ENCODE results near the gene PLPP3. TPM values are rescaled to one million over a fixed set of nuclear protein-coding genes. Genes with fewer than 3 reads are reported as not detected.

PLPP3 gene
- total RNA-seq, 1 experiment from 2014 or later, result 3.4 TPM

GRCh38 chr1:56510642-56511021 is 68.7 kb downstream of the PLPP3 start:
- BruUV-seq (replicated peaks), result no TSS peak
- no peak overlapping the region for H3K4me2 ChIP-seq (ENCODE audit: low read length)
- no peaks in the 10 kb centered on the region for H3K9me3 ChIP-seq (ENCODE audit: control insufficient read depth in 1 of 2, insufficient read depth in 1 of 2, low read depth in 1 of 2, low read length in 2 of 2)
- TF ChIP-seq SRF (IDR thresholded peaks at IDR 0.05; ENCODE audit: low read depth) (no peak), RAD21 (IDR thresholded peaks at IDR 0.05; ENCODE audit: low read depth) (no peak), CBX3 (IDR thresholded peaks at IDR 0.05; ENCODE audit: low read depth) (no peak), CTCF (IDR thresholded peaks at IDR 0.05 in 2 of 3, conservative IDR thresholded peaks at IDR 0.05 in 1 of 3; ENCODE audit: borderline replicate concordance in 1 of 3, insufficient read depth in 1 of 3, low read depth in 2 of 3, low read length in 2 of 3) (no peak), EZH2phosphoT487 (IDR thresholded peaks at IDR 0.05; ENCODE audit: borderline replicate concordance) (no peak), POLR2A (IDR thresholded peaks at IDR 0.05; ENCODE audit: borderline replicate concordance, extremely low read depth, insufficient read depth, insufficient read length) (no peak), YY1 (IDR thresholded peaks at IDR 0.05; ENCODE audit: extremely low read depth, insufficient replicate concordance, low read depth, low read length) (no peak), ELF1 (IDR thresholded peaks at IDR 0.05; ENCODE audit: borderline replicate concordance, low read depth) (no peak), POLR2AphosphoS5 (IDR thresholded peaks at IDR 0.05; ENCODE audit: low read depth, low read length) (no peak), MAX (IDR thresholded peaks at IDR 0.05) (no peak), ZNF274 (IDR thresholded peaks at IDR 0.05; ENCODE audit: low read depth, low read length) (no peak), ATF3 (IDR thresholded peaks at IDR 0.05) (no peak)
- no peaks in the 10 kb centered on the region for H3K79me2 ChIP-seq (ENCODE audit: insufficient read depth, low read length)
- no peak overlapping the region for H2AFZ ChIP-seq (ENCODE audit: low read depth, low read length, poor library complexity, severe bottlenecking)
- H3K36me3 ChIP-seq (ENCODE audit: control insufficient read depth in 1 of 2, insufficient read depth in 2 of 2, low read length in 2 of 2), result no peaks in the 10 kb centered on the region
- H3K4me3 ChIP-seq (replicated peaks in 1 of 2; ENCODE audit: low read depth in 1 of 2, low read length in 2 of 2), result no peak overlapping the region
- DNase-seq (ENCODE audit: low read depth, low spot score) (no peak), ATAC-seq (no peak)
- no peak overlapping the region for H3K27ac ChIP-seq (ENCODE audit: low read depth, low read length)
- no peak overlapping the region for H3K9ac ChIP-seq (ENCODE audit: low read length)
- intact Hi-C loops (cut with micrococcal nuclease), result no loop called here
- peaks cover 0 to 8% of the 10 kb centered on the region in 2 experiments; a peak in 2 of 4 replicates for H3K4me1 ChIP-seq (ENCODE audit: control insufficient read depth in 1 of 2, insufficient read depth in 2 of 2, low read length in 2 of 2)
- CTCF ChIA-PET, result no interaction called here
- RAD21 ChIA-PET (ENCODE audit: low non-redundant PET in 1 of 2, low total read pairs in 2 of 2, uncharacterized antibody in 2 of 2, unreplicated experiment in 2 of 2), result no interaction called here
- H3K9me2 ChIP-seq (ENCODE audit: insufficient read depth), result no peaks in the 10 kb centered on the region
- H4K20me1 ChIP-seq (ENCODE audit: insufficient read depth), result no peaks in the 10 kb centered on the region
- POLR2A ChIA-PET, result no interaction called here
- no peaks in the 10 kb centered on the region for H3K27me3 ChIP-seq (ENCODE audit: insufficient read depth, low read length)
